K562 (cell line): ENCODE data around the gene ACP1. TPM values are rescaled to one million over a fixed set of nuclear protein-coding genes. Genes with fewer than 3 reads are reported as not detected.

Experiments used
- BHLHE40 ChIP-seq: IDR thresholded peaks from 2 replicates; pipeline ENCODE4 v1.6.1; 2011; ENCODE audit warnings: low read length, improper control_type of control experiment
- DIDO1 ChIP-seq: fragments of 450-650 bp; IDR thresholded peaks from 2 replicates; pipeline ENCODE4 v1.6.1; 2016; ENCODE audit warnings: low read depth, missing biosample characterization, missing genetic modification characterization
- ETV1 ChIP-seq: fragments of 450-650 bp; conservative IDR thresholded peaks from 2 replicates; pipeline ENCODE4 v1.6.1; 2016; ENCODE audit warnings: missing genetic modification characterization, control low read depth, low read depth, missing compliant biosample characterization
- FOXJ2 ChIP-seq: fragments of 200-800 bp; sonication (Bioruptor generic); IDR thresholded peaks from 2 replicates; pipeline ENCODE4 v1.6.1; 2016; ENCODE audit warnings: missing genetic modification characterization, missing compliant biosample characterization
- KLF1 ChIP-seq: fragments of 450-650 bp; IDR thresholded peaks from 2 replicates; pipeline ENCODE4 v1.6.1; 2016; ENCODE audit warnings: missing genetic modification characterization, missing compliant biosample characterization
- MAFK ChIP-seq: IDR thresholded peaks from 2 replicates; pipeline ENCODE4 v1.6.1; 2011; ENCODE audit warnings: low read length, improper control_type of control experiment
- NR2C1 ChIP-seq, 2 experiments: fragments of 450-650 bp; IDR thresholded peaks; 2 replicates each; pipeline ENCODE4 v1.6.1; 2017; ENCODE audit warnings: mild to moderate bottlenecking in 2 of 2, antibody characterized with exemption in 1 of 2, inconsistent platforms in 1 of 2, missing compliant biosample characterization in 1 of 2, missing genetic modification characterization in 1 of 2
- NR4A1 ChIP-seq, 2 experiments: fragments of 250-450 bp in 1 of 2; fragments of 450-650 bp in 1 of 2; sonication (Bioruptor Pico) in 1 of 2; IDR thresholded peaks; 2 replicates each; pipeline versions ENCODE4 v1.4.0 to v1.6.1; 2016 to 2020; ENCODE audit warnings: mild to moderate bottlenecking in 2 of 2, missing compliant biosample characterization in 1 of 2, missing genetic modification characterization in 1 of 2, moderate library complexity in 1 of 2
- NRF1 ChIP-seq, 2 experiments: fragments of 450-650 bp; IDR thresholded peaks in 1 of 2; conservative IDR thresholded peaks in 1 of 2; 2 replicates each; pipeline ENCODE4 v1.6.1; 2014; ENCODE audit warnings: mild to moderate bottlenecking in 2 of 2
- PYGO2 ChIP-seq: fragments of 450-650 bp; IDR thresholded peaks from 2 replicates; pipeline ENCODE4 v1.6.1; 2016; ENCODE audit warnings: mild to moderate bottlenecking, missing genetic modification characterization, moderate library complexity, missing compliant biosample characterization
- RFX1 ChIP-seq: fragments of 450-650 bp; IDR thresholded peaks from 2 replicates; pipeline ENCODE4 v1.6.1; 2016; ENCODE audit warnings: mild to moderate bottlenecking, moderate library complexity
- SOX6 ChIP-seq: fragments of 450-650 bp; IDR thresholded peaks from 2 replicates; pipeline ENCODE4 v1.6.1; 2014; ENCODE audit warnings: mild to moderate bottlenecking
- SRF ChIP-seq, 2 experiments: fragments of 250-450, 450-650 bp in 1 of 2; sonication (Bioruptor Pico) in 1 of 2; sonication (generic) in 1 of 2; formaldehyde crosslinking; IDR thresholded peaks; 2 replicates each; pipeline versions ENCODE4 v1.5.0 to v1.5.1; 2020 to 2022; ENCODE audit warnings: mild to moderate bottlenecking in 1 of 2, missing genetic modification reagents in 1 of 2
- STAG1 ChIP-seq: sonication (generic); formaldehyde crosslinking; IDR thresholded peaks from 2 replicates; pipeline ENCODE4 v1.5.0; 2020; ENCODE audit warnings: missing genetic modification reagents, borderline replicate concordance
- TEAD1 ChIP-seq, 2 experiments: fragments of 450-650 bp in 1 of 2; sonication (generic) in 1 of 2; formaldehyde crosslinking; IDR thresholded peaks; 2 replicates each; pipeline versions ENCODE4 v1.4.0 to v1.8.0; 2020 to 2022; ENCODE audit warnings: mild to moderate bottlenecking in 2 of 2, missing genetic modification reagents in 1 of 2
- ZNF12 ChIP-seq: sonication (generic); formaldehyde crosslinking; IDR thresholded peaks from 2 replicates; pipeline ENCODE4 v1.4.0; 2020; ENCODE audit warnings: mild to moderate bottlenecking, missing genetic modification reagents
- ZNF165 ChIP-seq: fragments of 250-450 bp; sonication (Bioruptor Pico); IDR thresholded peaks from 2 replicates; pipeline ENCODE4 v1.4.0; 2020; ENCODE audit warnings: borderline replicate concordance
- ZNF175 ChIP-seq: fragments of 200-800 bp; sonication (Bioruptor generic); IDR thresholded peaks from 2 replicates; pipeline ENCODE4 v1.6.1; 2016; ENCODE audit warnings: low read depth, mild to moderate bottlenecking, missing genetic modification characterization, missing compliant biosample characterization
- polyA plus RNA-seq, 8 experiments: library from polyadenylated mRNA; depleted of rRNA in 4 of 8; stranded (reverse) in 5 of 8; unstranded in 3 of 8; fragments of >200 nt; fragmentation: Nextera tagmentation in 2 of 8; fragmentation: Illumina TruSeq in 1 of 8; extraction: Ambion mirVana in 2 of 8; extraction: Trizol in 1 of 8; gene quantifications; 2 replicates each; pipeline versions ENCODE4 v1.2.1 to v1.2.3, GENCODE V29; 2011 to 2014; ENCODE audit warnings: inconsistent platforms in 1 of 8, missing spikeins in 1 of 8
- total RNA-seq, 7 experiments: library from RNA; depleted of rRNA in 6 of 7; stranded (reverse); fragments of >200 nt in 6 of 7; fragmentation: Illumina TruSeq in 2 of 7; extraction: Trizol in 2 of 7; gene quantifications; 2 replicates each; pipeline versions ENCODE4 v1.2.1 to v1.2.3, GENCODE V29; 2011 to 2021; ENCODE audit warnings: low replicate concordance in 1 of 7
- TF ChIP-seq, protein P1 (sequence below), 2 experiments: fragments of 200-800 bp in 1 of 2; sonication (Bioruptor generic) in 1 of 2; sonication (generic) in 1 of 2; formaldehyde crosslinking in 1 of 2; IDR thresholded peaks in 1 of 2; conservative IDR thresholded peaks in 1 of 2; 2 replicates each; pipeline versions ENCODE4 v1.5.0 to v1.6.1; 2016 to 2020; ENCODE audit warnings: missing compliant biosample characterization in 1 of 2, missing genetic modification characterization in 1 of 2, missing genetic modification reagents in 1 of 2
- TF ChIP-seq, protein P2 (sequence below): fragments of 450-650 bp; IDR thresholded peaks from 2 replicates; pipeline ENCODE4 v1.6.1; 2016; ENCODE audit warnings: borderline replicate concordance
- TF ChIP-seq, protein P3 (sequence below): fragments of 450-650 bp; conservative IDR thresholded peaks from 2 replicates; pipeline ENCODE4 v1.6.1; 2016; ENCODE audit warnings: missing genetic modification characterization, low read depth, mild to moderate bottlenecking, missing compliant biosample characterization, moderate library complexity

ACP1 gene
- total and polyA plus RNA-seq, 9 of the 15 experiments (the other 6 are each of a cell fraction or from before 2014, with no cell fraction given): 139 to 493 (median 189) TPM

DNA sequence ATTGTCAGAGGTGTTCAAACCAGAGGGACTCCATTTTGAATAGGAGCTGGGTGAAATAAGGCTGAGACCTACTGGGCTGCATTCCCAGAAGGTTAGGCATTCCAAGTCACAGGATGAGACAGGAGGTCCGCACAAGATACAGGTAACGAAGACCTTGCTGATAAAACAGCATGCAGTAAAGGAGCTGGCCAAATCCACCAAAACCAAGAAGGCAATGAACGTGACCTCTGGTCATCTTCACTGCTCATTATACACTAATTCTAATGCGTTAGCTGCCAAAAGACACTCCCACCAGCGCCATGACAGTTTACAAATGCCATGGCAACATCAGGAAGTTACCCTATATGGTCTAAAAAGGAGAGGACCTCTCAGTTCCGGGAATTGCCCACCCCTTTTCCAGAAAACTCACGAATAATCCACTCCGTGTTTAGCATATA, 11.5 kb upstream of the ACP1 start (continued):
- TF ChIP-seq, protein P1, sequence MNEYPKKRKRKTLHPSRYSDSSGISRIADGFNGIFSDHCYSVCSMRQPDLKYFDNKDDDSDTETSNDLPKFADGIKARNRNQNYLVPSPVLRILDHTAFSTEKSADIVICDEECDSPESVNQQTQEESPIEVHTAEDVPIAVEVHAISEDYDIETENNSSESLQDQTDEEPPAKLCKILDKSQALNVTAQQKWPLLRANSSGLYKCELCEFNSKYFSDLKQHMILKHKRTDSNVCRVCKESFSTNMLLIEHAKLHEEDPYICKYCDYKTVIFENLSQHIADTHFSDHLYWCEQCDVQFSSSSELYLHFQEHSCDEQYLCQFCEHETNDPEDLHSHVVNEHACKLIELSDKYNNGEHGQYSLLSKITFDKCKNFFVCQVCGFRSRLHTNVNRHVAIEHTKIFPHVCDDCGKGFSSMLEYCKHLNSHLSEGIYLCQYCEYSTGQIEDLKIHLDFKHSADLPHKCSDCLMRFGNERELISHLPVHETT (CRISPR knock-in tag; conservative IDR thresholded peaks at IDR 0.05 in 1 of 2, IDR thresholded peaks at IDR 0.05 in 1 of 2): peak in 1 of 2 experiments; percentile 51; a peak in 1 of 4 replicates
- peak; percentile 62; the same call in 1 of the 2 replicates for TF ChIP-seq KLF1
- no peak for TF ChIP-seq ZNF12
- TF ChIP-seq ETV1: 0 out of 2 replicates have a peak, but pooled peaks have one; percentile 20
- 0 out of 2 replicates have a peak, but pooled peaks have one; percentile 32 for TF ChIP-seq BHLHE40
- TF ChIP-seq, protein P2, sequence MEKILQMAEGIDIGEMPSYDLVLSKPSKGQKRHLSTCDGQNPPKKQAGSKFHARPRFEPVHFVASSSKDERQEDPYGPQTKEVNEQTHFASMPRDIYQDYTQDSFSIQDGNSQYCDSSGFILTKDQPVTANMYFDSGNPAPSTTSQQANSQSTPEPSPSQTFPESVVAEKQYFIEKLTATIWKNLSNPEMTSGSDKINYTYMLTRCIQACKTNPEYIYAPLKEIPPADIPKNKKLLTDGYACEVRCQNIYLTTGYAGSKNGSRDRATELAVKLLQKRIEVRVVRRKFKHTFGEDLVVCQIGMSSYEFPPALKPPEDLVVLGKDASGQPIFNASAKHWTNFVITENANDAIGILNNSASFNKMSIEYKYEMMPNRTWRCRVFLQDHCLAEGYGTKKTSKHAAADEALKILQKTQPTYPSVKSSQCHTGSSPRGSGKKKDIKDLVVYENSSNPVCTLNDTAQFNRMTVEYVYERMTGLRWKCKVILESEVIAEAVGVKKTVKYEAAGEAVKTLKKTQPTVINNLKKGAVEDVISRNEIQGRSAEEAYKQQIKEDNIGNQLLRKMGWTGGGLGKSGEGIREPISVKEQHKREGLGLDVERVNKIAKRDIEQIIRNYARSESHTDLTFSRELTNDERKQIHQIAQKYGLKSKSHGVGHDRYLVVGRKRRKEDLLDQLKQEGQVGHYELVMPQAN: no peak
- TF ChIP-seq SRF (CRISPR knock-in tag; IDR thresholded peaks at IDR 0.05): peak; percentile 58 to 95; a peak in 3 of 4 replicates
- TF ChIP-seq SOX6: peak; percentile 50; the same call in 1 of the 2 replicates
- no peak for TF ChIP-seq MAFK
- no peak for TF ChIP-seq NR4A1 (CRISPR knock-in tag; IDR thresholded peaks at IDR 0.05)
- TF ChIP-seq NR4A1 (tag; IDR thresholded peaks at IDR 0.05): 0 out of 2 replicates have a peak, but pooled peaks have one; percentile 50
- peak; percentile 89 for TF ChIP-seq RFX1
- peak; percentile 12 to 40; a peak in 1 of 4 replicates for TF ChIP-seq NRF1 (conservative IDR thresholded peaks at IDR 0.05 in 1 of 2, IDR thresholded peaks at IDR 0.05 in 1 of 2)
- no peak for TF ChIP-seq DIDO1 (tag)
- TF ChIP-seq, protein P3, sequence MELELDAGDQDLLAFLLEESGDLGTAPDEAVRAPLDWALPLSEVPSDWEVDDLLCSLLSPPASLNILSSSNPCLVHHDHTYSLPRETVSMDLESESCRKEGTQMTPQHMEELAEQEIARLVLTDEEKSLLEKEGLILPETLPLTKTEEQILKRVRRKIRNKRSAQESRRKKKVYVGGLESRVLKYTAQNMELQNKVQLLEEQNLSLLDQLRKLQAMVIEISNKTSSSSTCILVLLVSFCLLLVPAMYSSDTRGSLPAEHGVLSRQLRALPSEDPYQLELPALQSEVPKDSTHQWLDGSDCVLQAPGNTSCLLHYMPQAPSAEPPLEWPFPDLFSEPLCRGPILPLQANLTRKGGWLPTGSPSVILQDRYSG (tag): 0 out of 2 replicates have a peak, but pooled peaks have one; percentile 53
- no peak for TF ChIP-seq PYGO2
- 0 out of 2 replicates have a peak, but pooled peaks have one; percentile 18 for TF ChIP-seq FOXJ2 (tag)
- TF ChIP-seq NR2C1 (IDR thresholded peaks at IDR 0.05): no peak
- TF ChIP-seq NR2C1 (tag; IDR thresholded peaks at IDR 0.05): 0 out of 2 replicates have a peak, but pooled peaks have one; percentile 50
- no peak for TF ChIP-seq STAG1 (CRISPR knock-in tag)
- no peak for TF ChIP-seq ZNF165 (CRISPR knock-in tag)
- 0 out of 2 replicates have a peak, but pooled peaks have one; percentile 35 for TF ChIP-seq ZNF175 (CRISPR knock-in tag)
- 0 out of 4 replicates have a peak, but pooled peaks of 1 of the 2 experiments have one; percentile 21 for TF ChIP-seq TEAD1 (CRISPR knock-in tag; IDR thresholded peaks at IDR 0.05)
